Trophoblast cell (in vitro differentiated cells and primary cell): ENCODE measurements around the gene FIGLA.

Experiments used
- DNase-seq, 2 donors: peaks; one replicate each; pipeline ENCODE4 v3.0.0-alpha.2; 2016
- H2AFZ ChIP-seq: 2 replicates; pipeline ENCODE4 v1.6.1; 2013; ENCODE audit warnings: low read length, moderate library complexity, mild to moderate bottlenecking; ENCODE audit not compliant: insufficient read depth, poor library complexity
- H2AK5ac ChIP-seq: 2 replicates; pipeline ENCODE4 v1.6.1; 2013; ENCODE audit warnings: mild to moderate bottlenecking, low read length
- H2BK120ac ChIP-seq: 2 replicates; pipeline ENCODE4 v1.6.1; 2013; ENCODE audit warnings: low read length, mild to moderate bottlenecking, moderate library complexity; ENCODE audit not compliant: insufficient read depth, poor library complexity
- H2BK12ac ChIP-seq: 2 replicates; pipeline ENCODE4 v1.6.1; 2013; ENCODE audit warnings: mild to moderate bottlenecking, low read length, moderate library complexity
- H2BK5ac ChIP-seq: 2 replicates; pipeline ENCODE4 v1.6.1; 2013; ENCODE audit warnings: low read length, low read depth, moderate library complexity, mild to moderate bottlenecking; ENCODE audit not compliant: poor library complexity
- H3K14ac ChIP-seq: 2 replicates; pipeline ENCODE4 v1.6.1; 2013; ENCODE audit warnings: mild to moderate bottlenecking, low read length
- H3K18ac ChIP-seq: 2 replicates; pipeline ENCODE4 v1.6.1; 2013; ENCODE audit warnings: mild to moderate bottlenecking, low read length
- H3K23ac ChIP-seq: 2 replicates; pipeline ENCODE4 v1.6.1; 2013; ENCODE audit warnings: low read length
- H3K27ac ChIP-seq: 2 replicates; pipeline ENCODE4 v1.5.1; 2013; ENCODE audit warnings: low read depth, mild to moderate bottlenecking, inconsistent platforms, low read length, moderate library complexity
- H3K27me3 ChIP-seq: 2 replicates; pipeline ENCODE4 v1.6.1; 2013; ENCODE audit warnings: inconsistent platforms, mild to moderate bottlenecking, low read length, moderate library complexity; ENCODE audit not compliant: insufficient read depth
- H3K36me3 ChIP-seq, 2 experiments: 1 replicate in 1 of 2; 2 replicates in 1 of 2; pipeline ENCODE4 v1.6.1; 2013; ENCODE audit warnings: low read length in 2 of 2, mild to moderate bottlenecking in 2 of 2, moderate library complexity in 1 of 2; ENCODE audit not compliant: insufficient read depth in 2 of 2, control insufficient read depth in 1 of 2
- H3K4ac ChIP-seq: 2 replicates; pipeline ENCODE4 v1.6.1; 2013; ENCODE audit warnings: low read depth, mild to moderate bottlenecking, low read length, moderate library complexity
- H3K4me1 ChIP-seq, 2 experiments: 1 replicate in 1 of 2; 2 replicates in 1 of 2; pipeline ENCODE4 v1.6.1; 2013; ENCODE audit warnings: low read length in 2 of 2, mild to moderate bottlenecking in 2 of 2, moderate library complexity in 1 of 2; ENCODE audit not compliant: insufficient read depth in 2 of 2, control insufficient read depth in 1 of 2
- H3K4me2 ChIP-seq: 2 replicates; pipeline ENCODE4 v1.6.1; 2013; ENCODE audit warnings: inconsistent platforms, mild to moderate bottlenecking, low read length, moderate library complexity
- H3K4me3 ChIP-seq: 2 replicates; pipeline ENCODE4 v1.5.1; 2013; ENCODE audit warnings: mild to moderate bottlenecking, low read depth, low read length, inconsistent platforms
- H3K79me1 ChIP-seq: one replicate; pipeline ENCODE4 v1.6.1; 2013; ENCODE audit warnings: low read length
- H3K79me2 ChIP-seq: 2 replicates; pipeline ENCODE4 v1.6.1; 2013; ENCODE audit warnings: low read length, mild to moderate bottlenecking; ENCODE audit not compliant: control insufficient read depth, insufficient read depth, poor library complexity
- H3K9ac ChIP-seq: 2 replicates; pipeline ENCODE4 v1.6.1; 2013; ENCODE audit warnings: mild to moderate bottlenecking, low read length
- H3K9me3 ChIP-seq: 2 replicates; pipeline ENCODE4 v1.6.1; 2013; ENCODE audit warnings: low read depth, mild to moderate bottlenecking, control low read depth, inconsistent platforms, low read length; ENCODE audit not compliant: insufficient read depth
- H4K12ac ChIP-seq: 2 replicates; pipeline ENCODE4 v1.6.1; 2013; ENCODE audit warnings: low read depth, mild to moderate bottlenecking, low read length, moderate library complexity
- H4K8ac ChIP-seq: 2 replicates; pipeline ENCODE4 v1.6.1; 2013; ENCODE audit warnings: low read depth, mild to moderate bottlenecking, low read length, moderate library complexity
- H4K91ac ChIP-seq: one replicate; pipeline ENCODE4 v1.6.1; 2013; ENCODE audit warnings: low read depth, mild to moderate bottlenecking, low read length, moderate library complexity
- WGBS: extraction: QIAGEN DNeasy Blood & Tissue Kit; methylation state at CpG from one replicate; pipeline ENCODE4 v1.1.7; 2013; ENCODE audit warnings: missing lambda C conversion rate; ENCODE audit not compliant: insufficient read length, insufficient coverage; ENCODE audit errors: extremely low coverage; 5-methylcytosine and 5-hydroxymethylcytosine counted together

Gene FIGLA

DNA sequence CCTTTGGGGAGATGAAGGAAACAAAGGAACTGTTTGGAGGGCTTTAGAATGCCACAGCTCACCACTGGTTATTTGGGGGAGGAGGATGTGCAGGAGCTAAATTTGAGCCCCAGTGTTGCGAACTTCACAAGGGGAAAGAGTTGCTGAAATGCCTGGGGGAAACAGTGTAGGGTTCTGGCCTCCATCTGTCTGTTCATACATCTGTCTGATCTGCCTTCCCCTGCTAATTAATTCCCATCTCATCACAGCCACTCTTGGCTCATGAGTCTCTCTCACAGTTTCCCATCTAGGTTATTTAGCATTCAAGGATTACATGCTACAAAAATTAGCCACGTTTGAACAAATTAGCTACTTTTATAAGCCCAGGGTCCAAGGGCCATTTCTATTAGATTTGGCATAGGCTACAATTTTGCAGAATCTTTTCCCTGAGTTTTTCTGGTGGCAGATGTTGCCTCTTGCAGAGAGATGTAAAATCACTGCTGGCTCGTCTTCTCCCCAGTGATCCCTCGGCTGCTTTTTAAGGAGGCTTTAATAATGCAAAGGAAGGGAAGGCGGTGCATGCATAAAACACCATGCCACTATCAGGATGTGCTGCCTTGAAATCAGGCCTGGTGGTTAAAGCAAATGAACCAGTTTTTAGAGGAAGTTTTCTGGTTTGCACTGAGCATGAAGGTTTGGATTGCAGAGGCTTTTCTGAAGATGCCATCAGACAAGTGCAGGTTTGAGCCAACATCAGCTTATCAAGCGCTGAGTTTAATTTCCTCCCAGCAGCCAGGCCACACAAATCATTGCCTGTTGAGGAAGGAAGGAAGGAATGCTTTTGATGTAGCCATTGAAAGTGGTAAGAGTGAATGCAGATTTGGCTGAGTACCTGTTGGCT, 57.4 kb downstream of the FIGLA start:
- Histone ChIP-seq H4K8ac (no peak overlapping the region), H2BK12ac (no peak overlapping the region), H3K9me3 (no peaks in the 10 kb centered on the region), H3K79me1 (no peaks in the 10 kb centered on the region), H4K91ac (no peak overlapping the region), H2AK5ac (no peak overlapping the region), H2AFZ (no peak overlapping the region), H3K14ac (no peak overlapping the region), H3K23ac (no peak overlapping the region), H3K79me2 (no peaks in the 10 kb centered on the region), H3K4ac (no peak overlapping the region), H2BK120ac (no peak overlapping the region), H4K12ac (no peak overlapping the region), H3K9ac (no peak overlapping the region), H2BK5ac (no peak overlapping the region), H3K27me3 (no peaks in the 10 kb centered on the region), H3K36me3 (no peaks in the 10 kb centered on the region), H3K18ac (no peak overlapping the region), H3K27ac (no peak overlapping the region), H3K4me2 (no peak overlapping the region), H3K4me3 (no peak overlapping the region), H3K4me1 (no peaks in the 10 kb centered on the region)
- no peak for DNase-seq
- no CpG with 5 or more reads among the region's 6 CpGs for WGBS

DNA sequence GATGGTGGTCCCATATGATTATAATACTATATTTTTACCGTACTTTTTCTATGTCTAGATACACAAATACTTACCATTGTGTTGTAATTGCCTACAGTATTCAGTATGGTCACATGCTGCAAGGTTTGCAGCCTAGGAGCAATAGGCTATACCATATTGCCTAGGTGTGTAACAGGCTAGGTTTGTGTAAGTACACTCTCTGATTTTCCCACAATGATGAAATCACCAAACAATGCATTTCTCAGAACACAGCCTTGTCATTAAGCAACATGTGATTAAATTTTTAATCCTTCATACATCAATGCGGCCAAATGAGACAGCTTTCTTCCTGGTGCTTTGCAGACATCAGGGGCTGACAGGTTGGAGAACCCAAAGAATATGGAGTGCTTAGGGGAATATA, 59.7 kb downstream of the FIGLA start:
- H3K4me1 ChIP-seq = no peaks in the 10 kb centered on the region
- H3K23ac ChIP-seq = no peak overlapping the region
- no peak overlapping the region for H3K4ac ChIP-seq
- H3K79me2 ChIP-seq = no peaks in the 10 kb centered on the region
- no peak overlapping the region for H4K91ac ChIP-seq
- no peak for DNase-seq
- H2AK5ac ChIP-seq = no peak overlapping the region
- no peaks in the 10 kb centered on the region for H3K79me1 ChIP-seq
- no peak overlapping the region for H3K14ac ChIP-seq
- H4K8ac ChIP-seq = no peak overlapping the region
- H3K9me3 ChIP-seq = no peaks in the 10 kb centered on the region
- H3K36me3 ChIP-seq = no peaks in the 10 kb centered on the region
- no peak overlapping the region for H2BK12ac ChIP-seq
- H2BK120ac ChIP-seq = no peak overlapping the region
- H3K4me3 ChIP-seq = no peak overlapping the region
- no CpG with 5 or more reads among the region's 2 CpGs for WGBS
- no peaks in the 10 kb centered on the region for H3K27me3 ChIP-seq
- no peak overlapping the region for H3K4me2 ChIP-seq
- no peak overlapping the region for H4K12ac ChIP-seq
- no peak overlapping the region for H3K18ac ChIP-seq
- no peak overlapping the region for H2BK5ac ChIP-seq
- H3K27ac ChIP-seq = no peak overlapping the region
- no peak overlapping the region for H2AFZ ChIP-seq
- no peak overlapping the region for H3K9ac ChIP-seq

DNA sequence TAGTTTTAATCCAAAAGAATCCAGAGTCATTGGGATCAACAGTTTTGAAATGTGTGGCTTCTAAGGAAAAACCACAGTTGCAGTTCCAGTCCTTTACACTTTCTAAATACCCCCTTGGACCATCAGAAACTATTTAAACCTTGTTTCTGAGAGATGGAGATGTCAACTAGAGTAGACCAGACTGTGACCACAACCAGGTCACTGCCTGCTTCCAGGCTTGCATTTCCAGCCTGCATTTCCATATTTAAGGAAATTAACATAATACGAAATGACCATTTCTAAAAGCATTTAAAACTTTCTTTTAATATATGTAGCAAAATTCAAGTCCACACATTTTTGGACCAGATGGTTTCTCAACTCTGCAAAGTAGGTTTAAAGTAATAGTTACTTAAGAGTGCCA, 60.8 kb downstream of the FIGLA start:
- no peak for DNase-seq
- no peaks in the 10 kb centered on the region for H3K36me3 ChIP-seq
- no peak overlapping the region for H3K9ac ChIP-seq
- H3K4ac ChIP-seq = no peak overlapping the region
- H4K12ac ChIP-seq = no peak overlapping the region
- no peak overlapping the region for H3K4me2 ChIP-seq
- H3K9me3 ChIP-seq = no peaks in the 10 kb centered on the region
- no peaks in the 10 kb centered on the region for H3K27me3 ChIP-seq
- no peak overlapping the region for H2AFZ ChIP-seq
- no peak overlapping the region for H2BK5ac ChIP-seq
- WGBS = no CpG with 5 or more reads among the region's 1 CpG
- H2AK5ac ChIP-seq = no peak overlapping the region
- H3K79me2 ChIP-seq = no peaks in the 10 kb centered on the region
- no peak overlapping the region for H3K4me3 ChIP-seq
- H3K18ac ChIP-seq = no peak overlapping the region
- no peak overlapping the region for H4K91ac ChIP-seq
- no peaks in the 10 kb centered on the region for H3K4me1 ChIP-seq
- no peak overlapping the region for H3K23ac ChIP-seq
- H3K79me1 ChIP-seq = no peaks in the 10 kb centered on the region
- no peak overlapping the region for H2BK12ac ChIP-seq
- no peak overlapping the region for H4K8ac ChIP-seq
- H2BK120ac ChIP-seq = no peak overlapping the region
- no peak overlapping the region for H3K27ac ChIP-seq
- no peak overlapping the region for H3K14ac ChIP-seq

DNA sequence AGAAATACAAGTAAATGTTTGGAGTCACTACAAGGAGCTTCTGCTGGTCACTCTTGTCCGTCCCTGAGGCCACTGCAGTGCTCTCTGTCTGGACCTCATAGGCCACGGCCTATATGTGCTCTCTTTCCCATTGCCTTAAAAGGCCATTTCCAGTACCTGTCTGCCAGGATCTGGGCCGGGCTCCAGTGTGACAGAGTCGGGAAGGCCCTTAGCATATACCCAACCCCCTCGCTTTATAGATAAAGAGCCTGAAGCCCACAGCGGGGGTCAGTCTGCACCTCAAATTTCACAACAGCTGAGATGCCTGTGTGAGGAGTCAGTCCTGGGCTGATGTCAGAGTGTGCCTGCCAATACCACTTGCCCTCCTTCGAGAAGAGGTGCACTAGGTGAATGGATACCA, 62.3 kb downstream of the FIGLA start:
- Histone ChIP-seq H3K4me1 (peaks cover 0 to 2% of the 10 kb centered on the region in 2 experiments), H3K23ac (no peak overlapping the region), H3K4me2 (no peak overlapping the region), H3K4me3 (no peak overlapping the region), H4K8ac (no peak overlapping the region), H3K27ac (no peak overlapping the region), H3K9ac (no peak overlapping the region), H3K27me3 (no peaks in the 10 kb centered on the region), H2BK5ac (no peak overlapping the region), H3K4ac (no peak overlapping the region), H3K14ac (no peak overlapping the region), H2BK120ac (no peak overlapping the region), H3K36me3 (no peaks in the 10 kb centered on the region), H4K91ac (no peak overlapping the region), H3K79me2 (no peaks in the 10 kb centered on the region), H2BK12ac (no peak overlapping the region), H2AK5ac (no peak overlapping the region), H3K18ac (no peak overlapping the region), H3K79me1 (no peaks in the 10 kb centered on the region), H4K12ac (no peak overlapping the region), H2AFZ (no peak overlapping the region), H3K9me3 (no peaks in the 10 kb centered on the region)
- no peak for DNase-seq
- no CpG with 5 or more reads among the region's 7 CpGs for WGBS
